ENCODE data around the gene TSPO2.

TSPO2 gene

GRCh38 chr6:41055149-41055548 lies 12.9 kb downstream of the TSPO2 start:
- H2AFZ ChIP-seq (ENCODE audit: low read depth, low read length, severe bottlenecking): no peak overlapping the region
- H3F3A ChIP-seq (ENCODE audit: insufficient read depth): 0 out of 2 replicates have a peak, but pooled peaks cover under 1% of the 10 kb centered on the region
- no peaks in the 10 kb centered on the region for H3K9me2 ChIP-seq (replicated peaks; ENCODE audit: insufficient read depth, low read length)
- no peak overlapping the region for H3K4me2 ChIP-seq (ENCODE audit: low read depth, low read length, poor library complexity, severe bottlenecking)
- no peaks in the 10 kb centered on the region for H4K20me1 ChIP-seq (ENCODE audit: low read depth, low read length)
- no peaks in the 10 kb centered on the region for H3K79me2 ChIP-seq (ENCODE audit: insufficient read depth, low read length)
- no peak overlapping the region for H3K4me3 ChIP-seq (ENCODE audit: insufficient read depth, low read length, poor library complexity, severe bottlenecking)
- H3K9me3 ChIP-seq (ENCODE audit: insufficient read depth, low read length): no peaks in the 10 kb centered on the region
- no peaks in the 10 kb centered on the region for H3K36me3 ChIP-seq (ENCODE audit: low read length)
- no peaks in the 10 kb centered on the region for H3K27me3 ChIP-seq (ENCODE audit: low read length)
- no peak overlapping the region for H3K27ac ChIP-seq (ENCODE audit: low read depth, low read length)
- H3K9ac ChIP-seq (ENCODE audit: low read length): no peak overlapping the region
- no peak for TF ChIP-seq CTCF (IDR thresholded peaks at IDR 0.05; ENCODE audit: insufficient read depth, low read length, poor library complexity, severe bottlenecking)
- no peak for TF ChIP-seq EZH2phosphoT487 (conservative IDR thresholded peaks at IDR 0.05; ENCODE audit: low read length)

- no peak overlapping the region for H3K27ac ChIP-seq (ENCODE audit: low read depth, low read length)
- H4K20me1 ChIP-seq (ENCODE audit: low read depth, low read length): no peaks in the 10 kb centered on the region
- H3F3A ChIP-seq (ENCODE audit: insufficient read depth): peaks cover 7% of the 10 kb centered on the region; the same call in 1 of the 2 replicates
- H3K9ac ChIP-seq (ENCODE audit: low read length): no peak overlapping the region
- H2AFZ ChIP-seq (ENCODE audit: low read depth, low read length, severe bottlenecking): no peak overlapping the region
- H3K36me3 ChIP-seq (ENCODE audit: low read length): no peaks in the 10 kb centered on the region
- no peaks in the 10 kb centered on the region for H3K27me3 ChIP-seq (ENCODE audit: low read length)
- H3K9me3 ChIP-seq (ENCODE audit: insufficient read depth, low read length): no peaks in the 10 kb centered on the region
- no peaks in the 10 kb centered on the region for H3K9me2 ChIP-seq (replicated peaks; ENCODE audit: insufficient read depth, low read length)
- H3K4me3 ChIP-seq (ENCODE audit: insufficient read depth, low read length, poor library complexity, severe bottlenecking): no peak overlapping the region
- no peak overlapping the region for H3K4me2 ChIP-seq (ENCODE audit: low read depth, low read length, poor library complexity, severe bottlenecking)
- H3K79me2 ChIP-seq (ENCODE audit: insufficient read depth, low read length): no peaks in the 10 kb centered on the region
- TF ChIP-seq CTCF (IDR thresholded peaks at IDR 0.05; ENCODE audit: insufficient read depth, low read length, poor library complexity, severe bottlenecking) (no peak), EZH2phosphoT487 (conservative IDR thresholded peaks at IDR 0.05; ENCODE audit: low read length) (no peak)
Measured at GRCh38 chr6:41056768-41057490, 14.7 kb downstream of the TSPO2 start.

- Histone ChIP-seq H3F3A (ENCODE audit: insufficient read depth) (peaks cover 7% of the 10 kb centered on the region; the same call in 1 of the 2 replicates), H3K4me2 (ENCODE audit: low read depth, low read length, poor library complexity, severe bottlenecking) (no peak overlapping the region), H3K79me2 (ENCODE audit: insufficient read depth, low read length) (no peaks in the 10 kb centered on the region), H3K9me3 (ENCODE audit: insufficient read depth, low read length) (no peaks in the 10 kb centered on the region), H4K20me1 (ENCODE audit: low read depth, low read length) (no peaks in the 10 kb centered on the region), H3K9me2 (replicated peaks; ENCODE audit: insufficient read depth, low read length) (no peaks in the 10 kb centered on the region), H3K9ac (ENCODE audit: low read length) (no peak overlapping the region), H3K4me3 (ENCODE audit: insufficient read depth, low read length, poor library complexity, severe bottlenecking) (no peak overlapping the region), H3K27ac (ENCODE audit: low read depth, low read length) (no peak overlapping the region), H3K36me3 (ENCODE audit: low read length) (peaks cover 5% of the 10 kb centered on the region; the same call in 1 of the 2 replicates), H3K27me3 (ENCODE audit: low read length) (no peaks in the 10 kb centered on the region), H2AFZ (ENCODE audit: low read depth, low read length, severe bottlenecking) (no peak overlapping the region)
- TF ChIP-seq EZH2phosphoT487 (conservative IDR thresholded peaks at IDR 0.05; ENCODE audit: low read length) (no peak), CTCF (IDR thresholded peaks at IDR 0.05; ENCODE audit: insufficient read depth, low read length, poor library complexity, severe bottlenecking) (no peak)
Measured at GRCh38 chr6:41058783-41059181, 16.5 kb downstream of the TSPO2 start.
